HG03060 (cell line): ENCODE data around the gene TLE3.
"Not testable (repeated sequence)": the region's sequence is repeated elsewhere in the genome, so short reads cannot be mapped to it uniquely, and the experiment has no call there.

ENCODE experiments used
- ATAC-seq: cut with Tn5 transposase; IDR thresholded peaks from one replicate; pipeline ENCODE4 v1.9.1; 2021; ENCODE audit warnings: low read depth, moderate number of reproducible peaks; ENCODE audit not compliant: unreplicated experiment

Gene TLE3

GRCh38 chr15:70097321-70098152 is at the start of gene TLE3:
Gene TLE3 (minus strand): TSS chr15:70097917. CDS start chr15:70096798, 1,119 bp downstream.
- ATAC-seq = peak; percentile 46

DNA sequence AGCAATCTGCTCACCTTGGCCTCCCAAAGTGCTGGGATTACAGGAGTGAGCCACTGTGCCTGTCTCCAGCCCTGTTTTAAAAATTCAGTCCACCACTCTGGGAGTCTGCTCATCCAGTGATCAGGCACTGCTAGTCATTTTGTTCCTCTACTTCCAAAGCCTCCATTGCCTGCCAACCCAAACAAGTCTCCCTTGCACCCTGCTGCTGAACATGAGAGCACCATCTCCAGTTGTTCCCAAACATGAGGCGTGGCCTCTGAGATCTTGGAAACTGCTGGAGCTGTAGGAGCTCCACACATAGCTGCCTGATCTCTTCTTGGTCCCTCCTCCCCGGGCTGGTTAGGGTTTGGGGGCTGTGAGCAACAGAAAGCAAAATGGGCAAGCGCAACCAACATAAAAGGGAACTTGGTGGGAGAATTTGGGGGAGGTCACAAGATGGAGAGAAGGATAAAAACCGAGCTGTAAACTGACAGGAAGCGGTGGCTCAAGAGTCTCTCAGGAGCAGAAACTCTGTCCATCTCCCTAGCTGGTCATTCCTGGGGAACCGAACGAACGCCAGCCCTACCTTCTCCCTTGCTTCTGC is 49.6 kb upstream of the TLE3 start:
- ATAC-seq = no peak

- ATAC-seq = no peak
These were observed 49.1 kb upstream of the TLE3 start for GRCh38 chr15:70146771-70147170.

GRCh38 chr15:70146162-70146561 is 48.4 kb upstream of the TLE3 start:
- ATAC-seq = no peak

DNA sequence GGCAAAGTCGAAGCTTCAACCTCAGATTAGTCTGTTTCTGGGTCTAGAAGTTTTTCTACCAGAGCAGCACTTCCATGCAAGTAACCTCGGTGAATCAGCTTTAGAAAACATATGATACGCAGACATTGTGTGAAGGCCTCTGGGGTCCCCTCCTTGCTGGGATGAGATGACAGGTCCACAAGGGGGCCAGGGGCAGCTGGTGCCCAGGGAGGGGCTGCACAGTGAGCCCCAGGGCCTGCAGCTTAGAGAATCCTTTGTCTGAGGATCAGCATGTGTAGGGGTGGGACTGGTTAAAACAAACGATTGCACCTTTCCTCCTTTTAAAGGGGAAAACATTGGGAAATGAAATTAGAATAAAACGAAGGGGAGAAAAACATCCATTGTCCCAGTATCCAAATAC is 47.5 kb upstream of the TLE3 start:
- ATAC-seq = no peak

DNA sequence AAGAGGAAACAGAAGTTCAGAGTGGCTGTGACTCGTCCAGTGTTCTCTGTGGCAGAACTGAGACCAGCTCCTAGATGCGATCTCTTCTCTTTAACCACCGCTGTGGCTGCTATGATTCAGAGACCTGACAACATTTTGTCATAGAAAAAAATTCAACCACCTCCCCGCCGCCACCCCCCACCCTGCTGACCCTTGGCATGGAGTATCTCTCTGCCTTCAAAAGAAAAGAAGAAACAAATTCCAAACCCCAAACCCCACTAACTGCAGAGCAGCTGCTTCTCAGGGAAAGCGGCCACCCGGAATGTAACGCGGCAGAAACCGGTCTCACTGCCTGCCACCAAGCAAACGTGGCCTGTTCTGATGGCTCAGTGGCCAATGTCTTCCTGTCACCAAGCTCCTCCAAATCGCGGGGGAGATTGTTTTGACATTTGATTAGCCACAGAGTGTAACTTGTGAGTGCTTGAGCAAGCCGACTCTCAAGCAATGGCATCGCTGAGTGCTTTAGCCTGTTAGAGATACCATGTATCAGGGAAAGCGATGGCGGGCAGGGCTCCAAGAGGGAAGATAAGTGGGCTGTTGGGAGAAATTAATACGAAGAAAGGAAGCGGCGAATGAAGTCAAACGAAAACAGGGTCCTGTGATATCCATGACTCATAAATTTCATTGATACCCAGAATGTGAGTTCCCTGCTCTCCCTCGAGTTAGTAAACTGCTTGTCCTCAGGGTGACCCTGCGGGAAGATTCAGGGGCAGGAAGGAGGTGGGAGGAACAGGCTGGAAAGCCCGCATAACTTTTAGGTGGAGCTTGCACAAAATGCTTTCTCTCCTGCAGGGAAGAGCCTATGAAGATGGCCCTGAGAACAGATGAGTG is 44.8 kb upstream of the TLE3 start:
- ATAC-seq = no peak

DNA sequence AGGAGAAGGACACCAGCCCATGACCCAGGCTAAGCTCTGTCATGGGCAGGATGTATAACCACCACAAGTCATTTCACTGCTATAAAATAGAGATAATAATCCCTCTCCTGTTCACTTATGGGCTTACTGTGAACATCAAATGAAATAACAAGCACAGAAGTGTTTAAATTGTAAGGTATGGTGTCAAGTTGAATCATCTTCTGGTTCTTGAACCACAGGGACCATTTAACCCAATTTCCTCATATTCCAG is 44.3 kb upstream of the TLE3 start:
- ATAC-seq = no peak

DNA sequence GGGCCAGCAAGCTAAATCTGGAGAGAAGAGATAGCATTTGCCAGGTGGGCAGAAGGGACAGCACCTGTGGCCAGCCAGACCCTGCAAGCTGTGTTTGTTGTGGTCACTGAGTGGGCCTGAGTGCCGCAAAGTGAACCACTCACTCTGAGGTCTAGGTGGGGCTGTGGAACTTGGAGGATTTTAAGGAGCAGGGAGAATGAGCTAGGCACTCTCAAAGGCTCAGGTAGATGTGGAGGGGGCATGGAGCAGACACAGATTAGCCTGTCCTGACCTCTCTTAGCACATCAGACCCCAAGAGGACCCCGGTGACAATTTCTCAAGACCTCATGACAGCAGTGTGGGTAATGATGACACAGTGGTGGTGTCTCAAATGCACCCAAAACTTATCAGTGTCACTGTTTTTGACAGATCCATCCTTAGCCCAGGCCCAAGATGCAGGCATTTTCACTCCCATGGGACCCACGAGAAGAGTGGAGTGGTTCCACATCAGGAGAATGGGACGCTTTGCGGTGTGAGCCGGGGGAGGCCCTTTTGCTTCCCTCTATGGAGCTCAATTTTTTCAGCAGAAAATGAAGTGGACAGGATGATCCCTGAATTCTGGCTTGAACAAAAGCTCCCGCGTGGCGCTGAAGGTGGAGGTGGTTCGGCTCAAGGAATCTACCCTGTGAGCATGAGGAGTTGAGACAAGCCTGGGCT is 43.8 kb upstream of the TLE3 start:
- ATAC-seq = no peak

- ATAC-seq = no peak
These were observed 43.0 kb upstream of the TLE3 start for GRCh38 chr15:70140543-70141375.

GRCh38 chr15:70140025-70140542 is 42.4 kb upstream of the TLE3 start:
- ATAC-seq = no peak

GRCh38 chr15:70137967-70138366 is 40.2 kb upstream of the TLE3 start:
- ATAC-seq = no peak

DNA sequence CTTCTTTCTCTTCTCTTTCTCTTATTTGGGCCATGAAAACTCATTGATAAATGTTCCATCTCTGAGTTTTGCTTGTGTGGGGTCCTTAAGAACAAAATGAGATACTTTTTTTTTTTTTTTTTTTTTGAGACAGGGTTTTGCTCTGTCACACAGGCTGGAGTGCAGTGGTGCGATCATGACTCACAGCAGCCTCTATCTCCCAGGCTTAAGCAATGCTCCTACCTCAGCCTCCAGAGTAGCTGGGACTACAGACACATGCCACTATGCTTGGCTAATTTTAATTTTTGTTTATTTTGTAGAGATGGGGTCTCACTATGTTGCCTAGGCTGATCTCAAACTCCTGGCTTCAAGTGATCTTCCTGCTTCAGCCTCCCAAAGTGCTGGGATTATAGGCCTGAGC is 39.3 kb upstream of the TLE3 start:
- ATAC-seq = not testable (repeated sequence)

GRCh38 chr15:70133781-70134421 is 36.2 kb upstream of the TLE3 start:
- no peak for ATAC-seq

- no peak for ATAC-seq
These were observed 35.6 kb upstream of the TLE3 start for GRCh38 chr15:70133296-70133695.

DNA sequence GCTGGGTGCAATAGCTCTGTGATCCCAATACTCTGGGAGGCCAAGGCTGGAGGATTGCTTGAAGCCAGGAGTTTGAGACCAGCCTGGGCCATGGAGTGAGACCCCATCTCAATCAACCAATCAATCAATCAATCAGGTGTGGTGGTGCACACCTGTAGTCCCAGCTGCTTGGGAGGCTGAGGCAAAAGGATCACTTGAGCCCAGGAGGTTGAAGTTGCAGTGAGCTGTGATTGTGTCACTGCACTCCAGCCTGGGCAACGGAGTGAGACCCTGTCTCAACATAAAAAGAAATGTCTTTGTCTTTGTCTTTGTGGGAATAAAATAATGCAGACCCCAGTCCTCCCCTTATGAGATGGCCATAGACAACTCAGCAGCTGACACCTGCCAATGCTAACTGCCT is 34.9 kb upstream of the TLE3 start:
- ATAC-seq = no peak

GRCh38 chr15:70132139-70132538 is 34.4 kb upstream of the TLE3 start:
- ATAC-seq = no peak

- ATAC-seq = no peak
These were observed 30.9 kb upstream of the TLE3 start for GRCh38 chr15:70128414-70129140.

GRCh38 chr15:70127770-70128413 is 30.2 kb upstream of the TLE3 start:
- no peak for ATAC-seq
